Hepatic stellate cell (primary cell): Measurements from ENCODE around the gene LYRM2.

Experiments
- DNase-seq: peaks from one replicate; pipeline ENCODE4 v3.0.0; 2011; ENCODE audit warnings: low spot score

LYRM2 gene

GRCh38 chr6:89591745-89592144 lies 46.8 kb downstream of the LYRM2 start:
- no peak for DNase-seq

- no peak for DNase-seq
These were observed 48.4 kb downstream of the LYRM2 start for GRCh38 chr6:89590133-89590532.

DNA sequence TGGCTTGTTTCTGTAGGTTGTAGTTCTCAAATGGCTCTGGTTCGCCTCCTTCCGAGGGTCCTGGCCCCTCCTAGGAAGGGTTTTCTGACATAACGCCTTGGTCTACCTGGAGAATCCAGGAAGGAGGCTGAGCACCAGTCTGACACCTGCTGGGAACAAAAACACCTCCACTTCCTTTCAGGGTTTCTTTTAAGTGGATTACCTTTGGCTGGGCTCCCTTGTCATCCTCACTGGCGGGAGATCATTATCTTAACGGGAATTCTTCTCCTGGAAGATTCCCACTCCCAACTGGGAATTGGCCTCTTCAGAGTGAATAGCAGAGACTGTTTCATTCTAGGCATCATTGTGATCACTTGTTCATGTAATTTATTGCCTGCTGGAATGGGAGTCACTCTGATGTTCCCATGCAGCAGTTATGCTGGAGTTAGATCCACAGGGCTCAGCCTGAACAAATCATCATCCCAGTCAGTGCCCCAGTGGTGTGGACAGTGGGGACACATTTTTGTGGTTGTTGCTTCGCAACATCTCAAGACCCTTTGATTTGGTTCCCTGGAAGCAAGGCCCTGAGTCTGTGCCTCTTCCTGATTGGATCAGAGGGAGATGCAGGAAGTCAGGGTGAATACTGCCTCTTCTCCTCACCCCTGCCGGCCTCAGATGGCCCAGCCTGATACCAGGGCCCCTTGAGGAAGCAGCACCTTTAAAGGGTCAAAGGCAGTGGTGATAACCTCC lies 49.1 kb downstream of the LYRM2 start:
- DNase-seq = no peak

- DNase-seq = no peak
These were observed 53.4 kb downstream of the LYRM2 start for GRCh38 chr6:89585154-89585553.

GRCh38 chr6:89584539-89584938 lies 54.0 kb downstream of the LYRM2 start:
- DNase-seq = no peak

DNA sequence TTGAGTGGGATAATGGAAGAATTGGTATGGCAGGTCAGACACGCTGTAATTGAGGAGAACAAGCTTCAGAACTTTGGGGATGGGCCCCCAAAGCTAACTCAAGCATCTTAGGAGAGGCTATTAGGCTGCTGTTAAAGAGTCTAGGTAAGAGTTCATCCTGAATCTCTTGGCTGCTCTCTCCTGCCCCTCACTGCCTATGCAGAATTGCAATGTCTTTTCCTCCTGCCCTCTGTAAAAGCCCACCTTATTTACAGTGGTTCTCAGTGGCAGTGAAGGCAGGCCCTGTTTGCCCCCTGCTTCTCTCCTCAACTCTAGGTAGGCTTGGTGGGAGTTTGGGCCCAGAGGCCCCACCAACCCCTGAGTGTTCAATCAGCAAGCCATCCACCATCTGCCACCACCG lies 55.0 kb downstream of the LYRM2 start:
- DNase-seq = no peak

DNA sequence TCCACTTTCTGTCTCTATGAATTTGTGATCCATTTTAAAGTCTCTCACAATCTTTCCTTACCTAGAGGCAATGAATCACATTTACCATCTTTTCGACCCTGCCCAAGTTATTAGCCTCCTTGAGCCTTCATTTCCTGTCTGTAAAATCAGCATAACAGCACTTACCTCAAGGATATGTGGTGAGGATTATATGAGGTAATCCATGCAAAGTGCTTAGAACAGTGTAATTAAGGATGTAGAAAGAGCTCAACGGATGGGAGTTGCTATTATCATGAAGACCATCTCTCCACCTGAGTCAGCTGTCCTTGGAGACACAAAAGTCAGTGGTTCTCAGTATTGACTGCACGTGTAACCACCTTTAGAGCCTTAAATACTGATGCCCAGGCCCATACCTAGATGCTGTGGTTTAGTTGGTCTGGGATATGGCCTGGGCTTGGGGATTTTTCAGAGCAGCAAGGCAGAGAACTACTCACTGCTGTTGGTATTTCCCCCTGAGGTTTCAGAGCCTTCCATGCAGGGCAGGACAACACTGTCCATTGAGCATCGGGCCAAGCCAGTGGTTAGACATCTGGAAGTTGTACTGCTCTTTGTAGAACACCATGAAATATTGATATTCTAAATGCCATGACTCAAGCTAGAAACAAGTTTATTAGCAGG lies 55.8 kb downstream of the LYRM2 start:
- DNase-seq = no peak

DNA sequence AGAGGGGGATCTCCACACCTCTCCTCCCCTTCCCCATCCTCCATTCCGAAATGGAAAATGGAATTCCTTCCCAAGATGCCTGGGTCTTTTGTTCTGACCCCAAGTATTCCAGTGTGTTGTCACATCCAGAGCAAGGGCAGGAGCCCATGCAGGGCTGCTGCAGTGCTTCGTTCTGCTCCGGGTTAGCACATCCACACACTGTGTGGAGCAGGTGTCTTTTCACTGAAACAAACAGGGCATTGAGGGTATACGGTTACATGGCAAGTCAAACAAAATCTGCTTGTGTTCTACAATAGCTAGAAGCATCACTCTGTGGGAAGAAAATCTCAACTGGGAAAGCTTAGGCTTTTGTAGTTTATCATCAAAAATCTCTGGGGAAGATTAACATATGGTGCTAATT lies 56.9 kb downstream of the LYRM2 start:
- no peak for DNase-seq

DNA sequence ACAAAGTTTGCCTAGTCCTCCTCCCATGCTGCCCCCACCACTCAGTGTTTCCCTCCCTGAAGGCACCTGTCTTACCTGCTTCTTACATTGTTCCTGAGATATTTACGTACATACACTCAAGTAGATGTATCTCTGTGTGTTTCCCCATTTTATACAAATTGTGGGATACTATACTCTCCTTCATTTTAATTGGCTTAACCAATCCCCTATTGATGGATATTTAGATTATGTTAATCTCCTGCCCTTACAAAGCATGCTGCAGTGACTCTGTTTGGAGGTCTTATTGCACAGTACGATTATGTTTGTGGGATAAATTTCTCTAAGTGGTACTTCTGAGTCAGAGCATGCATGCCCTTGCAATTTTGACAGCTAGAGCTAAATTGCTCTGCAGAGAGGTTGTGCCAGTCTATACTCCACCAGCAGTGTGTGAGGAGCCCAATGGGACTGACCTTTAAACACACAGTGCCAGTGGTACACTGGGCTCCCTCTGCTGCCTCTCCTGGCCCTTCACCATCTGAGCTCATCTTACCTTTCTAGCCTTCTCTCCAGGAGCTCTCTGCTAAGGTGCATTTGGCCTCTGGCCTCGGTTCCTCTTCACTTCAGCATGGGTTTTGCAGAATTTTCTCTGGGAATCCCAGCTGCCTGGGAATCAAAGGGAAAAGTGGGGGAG lies 57.4 kb downstream of the LYRM2 start:
- DNase-seq = no peak

- DNase-seq = no peak
These were observed 63.0 kb downstream of the LYRM2 start for GRCh38 chr6:89575562-89575960.

DNA sequence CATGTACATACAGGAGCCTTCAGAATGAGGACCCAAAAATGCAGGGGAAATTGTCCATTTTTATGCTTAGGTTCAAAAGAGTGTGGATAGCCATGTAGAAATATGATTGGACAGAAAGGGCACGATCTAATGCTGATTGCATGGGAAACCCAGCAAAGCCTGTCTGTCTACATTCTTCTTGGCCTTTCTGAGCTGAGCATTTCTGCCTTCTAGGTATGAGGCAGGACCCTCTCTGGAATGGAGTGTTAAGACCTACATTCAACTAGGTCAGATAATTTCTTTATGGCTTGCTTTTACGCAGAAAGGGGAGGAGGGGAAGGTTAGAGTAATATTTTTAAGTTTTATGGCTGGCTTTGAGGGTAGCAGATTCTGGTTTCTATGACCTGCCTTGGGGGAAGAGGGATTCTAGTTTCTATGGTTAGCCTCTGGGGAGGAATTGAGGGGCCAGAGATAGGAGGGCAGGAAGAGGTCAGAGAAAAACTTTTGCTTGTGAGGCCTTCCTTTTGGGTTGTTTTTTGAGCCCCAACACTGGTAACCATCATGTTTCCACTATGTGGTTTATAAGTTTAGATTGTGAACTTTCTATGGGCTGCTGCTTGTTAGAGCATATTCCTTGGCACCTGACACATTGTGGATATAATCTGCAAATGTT lies 63.5 kb downstream of the LYRM2 start:
- DNase-seq = no peak

DNA sequence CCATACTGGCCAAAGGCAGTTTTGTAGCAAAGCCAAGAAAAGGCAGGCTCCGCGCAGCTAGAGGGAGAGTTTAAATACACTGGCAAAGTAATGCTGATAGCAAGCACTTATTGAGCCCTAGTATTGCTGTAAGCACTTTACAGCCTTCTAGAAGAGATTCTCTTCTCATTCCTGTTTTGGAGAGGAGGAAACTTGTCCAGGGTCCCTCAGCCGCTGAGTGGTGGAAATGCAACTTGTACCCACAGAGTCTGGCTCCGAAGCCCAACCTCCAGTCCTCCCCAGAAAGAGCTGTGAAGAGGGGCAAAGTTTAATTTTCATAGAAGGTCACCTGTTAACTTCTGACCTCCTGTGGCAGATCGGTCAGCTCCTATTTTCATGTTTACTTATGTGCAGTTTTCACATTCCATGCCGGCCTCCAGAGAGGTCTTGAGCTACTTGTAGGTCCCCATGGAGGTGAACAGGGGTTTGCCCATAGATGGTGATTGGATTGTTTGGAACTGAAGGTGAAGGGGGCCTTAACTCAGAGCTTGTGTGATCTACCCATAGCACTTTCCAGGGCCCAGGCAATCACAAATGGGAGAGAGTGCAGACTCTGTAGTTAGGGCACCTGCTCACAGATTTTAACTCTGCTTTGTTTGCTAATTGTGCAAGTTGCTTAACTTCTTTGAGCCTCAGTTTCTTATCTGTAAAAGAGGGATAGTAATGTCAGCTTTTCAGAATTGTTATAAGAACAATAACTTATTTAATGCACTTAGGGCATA lies 70.7 kb downstream of the LYRM2 start:
- no peak for DNase-seq

DNA sequence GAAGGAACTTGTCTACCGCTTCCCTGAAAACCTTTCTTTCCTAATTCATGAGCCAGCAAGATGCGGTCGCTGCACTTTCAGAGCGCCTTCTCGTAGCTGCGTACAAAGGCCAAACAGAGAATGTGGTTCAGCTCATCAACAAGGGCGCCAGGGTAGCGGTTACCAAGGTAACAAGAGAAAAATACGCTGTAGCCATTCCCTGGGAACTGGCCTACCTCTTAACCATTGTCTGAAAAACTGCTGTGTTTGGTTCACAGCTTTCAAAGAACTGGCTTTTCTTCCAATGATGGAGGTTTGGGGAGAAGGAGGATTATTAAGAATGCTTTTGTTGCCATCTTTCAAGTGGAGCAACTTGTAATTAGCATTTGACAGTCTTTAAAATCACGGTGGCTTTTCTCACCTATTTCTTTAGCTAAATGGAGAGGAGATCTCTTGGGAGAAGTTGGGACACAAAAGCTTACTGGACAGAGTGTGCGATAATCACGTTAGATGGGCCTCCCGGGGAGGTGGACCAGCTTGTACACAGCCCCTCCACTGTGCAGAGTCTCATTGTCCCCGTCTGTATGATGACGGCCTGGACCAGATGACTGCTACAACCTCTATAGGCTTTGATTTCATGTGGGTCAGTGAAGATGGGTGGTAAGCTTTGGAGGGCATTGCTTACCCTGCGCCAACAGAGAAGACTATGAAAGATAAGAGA lies 71.5 kb downstream of the LYRM2 start:
- DNase-seq = no peak

GRCh38 chr6:89566008-89566800 lies 72.3 kb downstream of the LYRM2 start:
- no peak for DNase-seq

- DNase-seq = peak; percentile 8
These were observed 73.7 kb downstream of the LYRM2 start for GRCh38 chr6:89564752-89565427.

DNA sequence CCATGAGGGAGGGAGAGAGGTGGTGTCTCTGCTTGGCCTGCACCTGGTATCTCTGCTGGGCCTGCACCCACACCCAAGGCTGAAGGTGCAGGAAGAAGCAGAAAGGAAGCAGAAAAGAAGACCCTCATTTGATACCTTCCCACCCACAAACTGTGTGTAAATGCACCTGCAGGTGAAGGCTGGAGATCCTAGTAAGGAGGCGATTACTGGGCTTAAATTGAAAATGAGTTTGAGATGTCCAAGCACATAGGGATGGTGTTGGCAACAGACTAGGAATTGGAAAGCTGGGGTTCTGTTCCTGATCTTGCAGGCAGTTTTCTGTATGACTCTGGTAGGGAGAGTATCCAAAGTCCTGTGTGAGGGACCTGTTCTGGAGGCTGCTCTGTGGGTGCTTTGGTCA lies 74.7 kb downstream of the LYRM2 start:
- DNase-seq = no peak

- no peak for DNase-seq
These were observed 76.2 kb downstream of the LYRM2 start for GRCh38 chr6:89562093-89562973.

DNA sequence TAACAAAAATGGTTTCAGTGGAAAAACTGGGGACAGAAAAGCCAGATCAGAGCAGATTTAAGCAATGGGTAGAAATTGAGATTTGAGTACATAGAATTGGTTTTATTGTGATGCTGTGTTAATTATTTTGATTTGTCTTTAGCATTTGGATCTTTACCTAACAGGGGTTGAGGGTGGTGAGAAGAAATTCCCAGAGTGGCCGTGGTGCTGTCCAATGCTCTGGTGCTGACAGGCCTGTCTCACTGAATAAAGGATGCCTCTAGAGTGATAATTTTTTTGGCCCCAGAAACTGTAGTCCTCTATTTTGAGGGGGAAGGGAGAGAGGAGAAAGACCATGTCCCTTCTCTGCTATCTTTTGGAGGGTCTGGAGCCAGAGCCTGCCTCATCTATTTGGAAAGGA lies 79.1 kb downstream of the LYRM2 start:
- no peak for DNase-seq

GRCh38 chr6:89555806-89556205 lies 82.7 kb downstream of the LYRM2 start:
- no peak for DNase-seq
